Endothelial cell (in vitro differentiated cells): ENCODE data around the gene NOS1AP. TPM values are rescaled to one million over a fixed set of nuclear protein-coding genes. Genes with fewer than 3 reads are reported as not detected.
A peak's percentile ranks its signal among the peaks of the same experiment; 100 is the strongest.

Source experiments
- DNase-seq: peaks from one replicate; pipeline ENCODE4 v3.0.0; 2021; ENCODE audit warnings: low spot score
- H3K27ac Mint-ChIP-seq: one replicate; pipeline ENCODE4 v1.8.0; 2021; ENCODE audit warnings: mixed read lengths, inconsistent platforms; ENCODE audit not compliant: unreplicated experiment
- H3K27me3 Mint-ChIP-seq: one replicate; pipeline ENCODE4 v1.8.0; 2021; ENCODE audit warnings: mild to moderate bottlenecking, moderate library complexity, mixed read lengths, inconsistent platforms; ENCODE audit not compliant: unreplicated experiment
- H3K36me3 Mint-ChIP-seq: one replicate; pipeline ENCODE4 v1.8.0; 2021; ENCODE audit warnings: mild to moderate bottlenecking, low read depth, mixed read lengths, inconsistent platforms; ENCODE audit not compliant: unreplicated experiment
- H3K4me1 Mint-ChIP-seq: one replicate; pipeline ENCODE4 v1.8.0; 2021; ENCODE audit warnings: mild to moderate bottlenecking, mixed read lengths, inconsistent platforms; ENCODE audit not compliant: unreplicated experiment
- H3K4me3 Mint-ChIP-seq: one replicate; pipeline ENCODE4 v1.8.0; 2021; ENCODE audit warnings: mild to moderate bottlenecking, mixed read lengths, inconsistent platforms; ENCODE audit not compliant: unreplicated experiment
- H3K9me3 Mint-ChIP-seq: one replicate; pipeline ENCODE4 v1.8.0; 2021; ENCODE audit warnings: mixed read lengths, inconsistent platforms; ENCODE audit not compliant: unreplicated experiment
- total RNA-seq: library from RNA; stranded (reverse); fragmentation: NEBNext Ultra II Directional; extraction: Animal tissue kit (Norgen Biotek cat#: 25700); gene quantifications from one replicate; pipeline ENCODE4 v1.2.1, GENCODE V29; 2021; ENCODE audit not compliant: unreplicated experiment
- TF ChIP-seq, protein P1 (sequence below): fragments of 200-600 bp; sonication (generic); IDR thresholded peaks from one replicate; pipeline ENCODE4 v1.5.0; 2021; ENCODE audit warnings: antibody characterized with exemption; ENCODE audit not compliant: unreplicated experiment

Gene NOS1AP
- total RNA-seq, 1 donor from 2014 or later = 19.8 TPM

DNA sequence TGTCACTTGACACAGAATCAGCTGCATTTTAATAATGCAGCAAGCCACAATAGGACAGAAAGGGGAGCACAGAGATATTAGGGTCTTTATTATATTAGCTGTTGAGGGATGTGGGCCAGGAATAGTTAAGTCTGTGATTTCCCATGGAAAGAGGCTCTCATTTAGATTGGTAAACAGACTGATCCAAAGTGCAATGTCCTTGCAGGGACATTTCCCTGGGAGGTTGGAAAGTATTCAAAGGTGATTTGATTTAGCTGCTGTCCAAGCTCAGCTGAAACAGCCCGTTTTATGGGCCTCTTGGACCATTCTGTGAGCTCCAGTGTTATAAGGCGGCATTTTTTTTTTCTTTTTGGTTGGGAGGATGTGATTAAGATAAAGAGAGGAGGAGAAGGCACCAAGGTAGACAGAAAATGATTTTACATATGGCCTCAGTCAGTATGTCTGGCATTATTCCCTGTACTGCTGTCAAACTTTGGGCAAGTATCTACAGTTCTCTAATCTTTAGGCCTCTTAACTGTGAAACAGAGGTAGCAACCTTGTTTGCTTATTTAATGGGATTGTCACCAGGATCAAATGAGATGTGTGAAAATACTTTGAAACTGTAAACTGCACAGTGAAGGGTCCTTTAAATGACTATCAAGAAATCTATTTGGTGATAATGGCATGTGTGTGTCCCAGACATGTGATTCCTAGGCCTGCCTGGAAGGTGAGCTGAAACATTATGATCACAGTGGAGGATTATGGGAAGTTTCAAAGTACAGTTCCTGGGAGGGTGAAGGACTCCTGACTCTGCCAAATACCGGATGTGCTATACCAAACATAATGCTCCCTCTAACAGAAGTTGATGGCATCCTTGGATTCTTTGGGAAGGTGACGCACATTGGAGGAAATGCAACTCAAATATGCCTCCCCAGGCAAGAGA lies 62.2 kb downstream of the NOS1AP start:
- peaks cover 30% of the 10 kb centered on the region for H3K4me1 Mint-ChIP-seq
- no peak overlapping the region for H3K27ac Mint-ChIP-seq
- H3K27me3 Mint-ChIP-seq = peaks cover 2% of the 10 kb centered on the region
- no peaks in the 10 kb centered on the region for H3K9me3 Mint-ChIP-seq
- H3K4me3 Mint-ChIP-seq = no peak overlapping the region
- TF ChIP-seq, protein P1, sequence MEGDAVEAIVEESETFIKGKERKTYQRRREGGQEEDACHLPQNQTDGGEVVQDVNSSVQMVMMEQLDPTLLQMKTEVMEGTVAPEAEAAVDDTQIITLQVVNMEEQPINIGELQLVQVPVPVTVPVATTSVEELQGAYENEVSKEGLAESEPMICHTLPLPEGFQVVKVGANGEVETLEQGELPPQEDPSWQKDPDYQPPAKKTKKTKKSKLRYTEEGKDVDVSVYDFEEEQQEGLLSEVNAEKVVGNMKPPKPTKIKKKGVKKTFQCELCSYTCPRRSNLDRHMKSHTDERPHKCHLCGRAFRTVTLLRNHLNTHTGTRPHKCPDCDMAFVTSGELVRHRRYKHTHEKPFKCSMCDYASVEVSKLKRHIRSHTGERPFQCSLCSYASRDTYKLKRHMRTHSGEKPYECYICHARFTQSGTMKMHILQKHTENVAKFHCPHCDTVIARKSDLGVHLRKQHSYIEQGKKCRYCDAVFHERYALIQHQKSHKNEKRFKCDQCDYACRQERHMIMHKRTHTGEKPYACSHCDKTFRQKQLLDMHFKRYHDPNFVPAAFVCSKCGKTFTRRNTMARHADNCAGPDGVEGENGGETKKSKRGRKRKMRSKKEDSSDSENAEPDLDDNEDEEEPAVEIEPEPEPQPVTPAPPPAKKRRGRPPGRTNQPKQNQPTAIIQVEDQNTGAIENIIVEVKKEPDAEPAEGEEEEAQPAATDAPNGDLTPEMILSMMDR = no peak
- no peak for DNase-seq
- no peaks in the 10 kb centered on the region for H3K36me3 Mint-ChIP-seq

DNA sequence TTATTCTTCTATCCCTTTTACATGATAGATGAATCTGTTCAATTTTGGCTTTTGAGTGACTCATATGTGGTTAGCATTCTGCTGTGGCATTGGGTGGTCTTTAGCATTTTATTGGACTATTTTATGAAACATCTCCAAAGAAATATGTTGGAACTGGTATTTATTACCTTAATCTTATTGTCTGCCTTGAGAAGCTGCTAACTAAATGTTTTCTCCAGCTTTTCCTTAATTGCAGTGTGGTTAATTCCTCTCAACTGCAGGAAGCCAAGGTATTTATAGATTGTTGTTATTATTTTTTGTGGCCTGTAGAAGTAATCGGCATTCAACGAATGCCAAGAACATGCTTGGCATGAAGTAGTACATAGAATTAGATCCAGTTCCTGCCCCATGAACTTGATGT lies 64.1 kb downstream of the NOS1AP start:
- no peaks in the 10 kb centered on the region for H3K36me3 Mint-ChIP-seq
- no peaks in the 10 kb centered on the region for H3K9me3 Mint-ChIP-seq
- peaks cover 1% of the 10 kb centered on the region for H3K27me3 Mint-ChIP-seq
- no peak for DNase-seq
- no peak overlapping the region for H3K27ac Mint-ChIP-seq
- H3K4me3 Mint-ChIP-seq = no peak overlapping the region
- peaks cover 50% of the 10 kb centered on the region for H3K4me1 Mint-ChIP-seq
- TF ChIP-seq, protein P1 = no peak

DNA sequence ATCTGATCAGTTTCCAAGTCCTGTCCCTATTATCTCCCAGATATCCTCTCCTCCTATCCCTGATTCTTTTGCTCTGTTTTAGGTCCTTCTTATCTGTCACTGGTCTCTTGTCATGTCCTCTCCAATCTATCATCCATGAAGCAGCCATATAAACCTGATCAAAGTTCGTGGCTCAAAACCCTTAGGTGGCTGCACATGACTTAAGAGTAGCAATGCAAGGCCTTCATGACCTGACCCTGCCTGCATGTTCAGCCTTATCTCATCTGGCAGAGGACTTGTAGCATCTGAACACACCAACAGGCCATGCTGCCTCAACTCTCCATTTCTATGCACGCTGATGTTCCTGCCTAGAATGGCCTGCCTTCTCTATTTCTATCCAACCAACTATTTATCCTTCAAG lies 65.2 kb downstream of the NOS1AP start:
- Mint-ChIP-seq H3K4me1 (peaks cover 56% of the 10 kb centered on the region), H3K4me3 (no peak overlapping the region), H3K27me3 (peaks cover 4% of the 10 kb centered on the region), H3K9me3 (no peaks in the 10 kb centered on the region), H3K27ac (no peak overlapping the region), H3K36me3 (no peaks in the 10 kb centered on the region)
- DNase-seq = no peak
- TF ChIP-seq, protein P1 = no peak

DNA sequence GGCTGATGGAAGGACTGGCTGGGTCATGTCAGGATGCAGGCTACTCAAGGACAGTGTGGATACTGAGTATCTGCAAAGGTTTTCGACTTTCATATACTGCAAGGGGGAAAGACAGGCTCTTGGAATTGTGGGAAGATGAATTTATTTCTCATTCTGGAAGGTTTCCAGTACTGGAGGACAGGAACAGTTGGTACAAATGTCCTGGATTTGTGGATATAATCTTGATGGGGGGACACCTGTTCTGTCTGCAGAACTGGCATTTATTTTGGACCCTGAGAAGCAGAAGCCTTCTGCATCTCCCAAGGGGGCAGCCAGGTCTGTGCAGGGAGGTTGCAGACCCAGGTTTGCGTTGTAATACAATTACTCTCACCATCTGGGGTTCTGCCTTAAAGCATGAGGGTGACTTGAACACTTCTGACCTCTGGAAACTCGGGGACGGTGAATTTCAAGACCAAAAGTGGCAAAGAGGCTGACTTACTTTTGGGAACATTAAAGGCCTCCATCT lies 65.8 kb downstream of the NOS1AP start:
- peaks cover 57% of the 10 kb centered on the region for H3K4me1 Mint-ChIP-seq
- H3K9me3 Mint-ChIP-seq = no peaks in the 10 kb centered on the region
- no peak overlapping the region for H3K4me3 Mint-ChIP-seq
- H3K27ac Mint-ChIP-seq = no peak overlapping the region
- TF ChIP-seq, protein P1 = no peak
- no peak for DNase-seq
- peaks cover 4% of the 10 kb centered on the region for H3K27me3 Mint-ChIP-seq
- no peaks in the 10 kb centered on the region for H3K36me3 Mint-ChIP-seq

DNA sequence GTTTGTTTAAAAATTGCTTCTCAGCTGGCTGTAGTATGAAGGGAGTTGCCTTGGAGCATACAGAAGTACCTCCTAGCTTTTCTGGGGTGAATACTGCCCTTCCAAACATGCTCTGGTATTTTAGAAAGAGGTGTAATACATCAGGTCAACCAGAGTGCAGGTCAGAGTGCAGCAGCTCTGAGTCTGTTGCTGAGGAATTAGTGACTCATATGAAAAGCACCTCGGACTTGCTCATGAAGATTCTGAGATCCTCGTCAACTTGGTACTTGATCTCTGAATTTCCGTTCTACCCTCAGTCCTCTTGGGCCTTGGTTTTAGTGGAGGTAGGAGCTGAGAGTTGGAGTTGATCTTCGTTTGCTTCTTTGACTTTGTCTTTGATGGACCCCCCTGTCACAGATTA lies 67.3 kb downstream of the NOS1AP start:
- Mint-ChIP-seq H3K27ac (peak overlapping the region; percentile 20), H3K4me3 (no peak overlapping the region), H3K9me3 (no peaks in the 10 kb centered on the region), H3K4me1 (peaks cover 58% of the 10 kb centered on the region), H3K27me3 (peaks cover 4% of the 10 kb centered on the region), H3K36me3 (peaks cover 3% of the 10 kb centered on the region)
- DNase-seq = no peak
- TF ChIP-seq, protein P1 = no peak
